Measurements from ENCODE around the gene MRPL11. TPM values are rescaled to one million over a fixed set of nuclear protein-coding genes. Genes with fewer than 3 reads are reported as not detected.

The MRPL11 gene
- total RNA-seq, 2 donors from 2014 or later, result 33.1 to 54.4 TPM

- TF ChIP-seq CTCF (IDR thresholded peaks at IDR 0.05), result no peak
- H3K9me3 ChIP-seq, result no peaks in the 10 kb centered on the region
- H3K27me3 ChIP-seq, result no peaks in the 10 kb centered on the region
- H3K4me1 ChIP-seq, result peaks cover 0 to 39% of the 10 kb centered on the region in 2 donors
- DNase-seq (ENCODE audit: low spot score), result no peak
- H3K27ac ChIP-seq, result no peak overlapping the region
- no peak overlapping the region for H3K4me3 ChIP-seq
- peaks cover 6% of the 10 kb centered on the region for H3K36me3 ChIP-seq
Measured at GRCh38 chr11:66419825-66420224, 18.8 kb downstream of the MRPL11 start.

- H3K4me3 ChIP-seq, result no peak overlapping the region
- TF ChIP-seq CTCF (IDR thresholded peaks at IDR 0.05), result no peak
- no peak overlapping the region for H3K27ac ChIP-seq
- peaks cover 0 to 39% of the 10 kb centered on the region in 2 donors for H3K4me1 ChIP-seq
- H3K36me3 ChIP-seq, result peaks cover 3% of the 10 kb centered on the region
- H3K9me3 ChIP-seq, result no peaks in the 10 kb centered on the region
- DNase-seq (ENCODE audit: low spot score), result no peak
- no peaks in the 10 kb centered on the region for H3K27me3 ChIP-seq
Measured at GRCh38 chr11:66418986-66419308, 19.7 kb downstream of the MRPL11 start.

GRCh38 chr11:66418168-66418985 lies 20.3 kb downstream of the MRPL11 start:
- no peaks in the 10 kb centered on the region for H3K27me3 ChIP-seq
- peaks cover 0 to 39% of the 10 kb centered on the region in 2 donors for H3K4me1 ChIP-seq
- peak overlapping the region; percentile 47 to 53 for H3K27ac ChIP-seq
- H3K36me3 ChIP-seq, result no peaks in the 10 kb centered on the region
- DNase-seq (ENCODE audit: low spot score), result peak; percentile 78
- TF ChIP-seq CTCF (IDR thresholded peaks at IDR 0.05), result peak in 1 of 2 donors; percentile 59
- no peak overlapping the region for H3K4me3 ChIP-seq
- H3K9me3 ChIP-seq, result no peaks in the 10 kb centered on the region

- H3K4me3 ChIP-seq, result no peak overlapping the region
- no peaks in the 10 kb centered on the region for H3K36me3 ChIP-seq
- no peak for DNase-seq (ENCODE audit: low spot score)
- no peaks in the 10 kb centered on the region for H3K27me3 ChIP-seq
- no peak for TF ChIP-seq CTCF (IDR thresholded peaks at IDR 0.05)
- H3K9me3 ChIP-seq, result no peaks in the 10 kb centered on the region
- H3K4me1 ChIP-seq, result peaks cover 0 to 39% of the 10 kb centered on the region in 2 donors
- H3K27ac ChIP-seq, result no peak overlapping the region
Measured at GRCh38 chr11:66417000-66417399, 21.6 kb downstream of the MRPL11 start.

- Histone ChIP-seq H3K36me3 (no peaks in the 10 kb centered on the region), H3K27me3 (no peaks in the 10 kb centered on the region), H3K4me1 (peaks cover 0 to 29% of the 10 kb centered on the region in 2 donors), H3K4me3 (no peak overlapping the region), H3K9me3 (no peaks in the 10 kb centered on the region), H3K27ac (no peak overlapping the region)
- no peak for TF ChIP-seq CTCF (IDR thresholded peaks at IDR 0.05)
- DNase-seq (ENCODE audit: low spot score), result no peak
Measured at GRCh38 chr11:66415423-66415822, 23.2 kb downstream of the MRPL11 start.
